ENCODE measurements around the gene FXR1. TPM values are rescaled to one million over a fixed set of nuclear protein-coding genes. Genes with fewer than 3 reads are reported as not detected.

The FXR1 gene
- total and polyA plus RNA-seq, 2 of the 13 experiments (the other 11 are each of a cell fraction or from before 2014, with no cell fraction given), result 104 to 132 TPM

GRCh38 chr3:180940826-180941225 is 28.4 kb downstream of the FXR1 start (continued):
- TF ChIP-seq, protein P1, sequence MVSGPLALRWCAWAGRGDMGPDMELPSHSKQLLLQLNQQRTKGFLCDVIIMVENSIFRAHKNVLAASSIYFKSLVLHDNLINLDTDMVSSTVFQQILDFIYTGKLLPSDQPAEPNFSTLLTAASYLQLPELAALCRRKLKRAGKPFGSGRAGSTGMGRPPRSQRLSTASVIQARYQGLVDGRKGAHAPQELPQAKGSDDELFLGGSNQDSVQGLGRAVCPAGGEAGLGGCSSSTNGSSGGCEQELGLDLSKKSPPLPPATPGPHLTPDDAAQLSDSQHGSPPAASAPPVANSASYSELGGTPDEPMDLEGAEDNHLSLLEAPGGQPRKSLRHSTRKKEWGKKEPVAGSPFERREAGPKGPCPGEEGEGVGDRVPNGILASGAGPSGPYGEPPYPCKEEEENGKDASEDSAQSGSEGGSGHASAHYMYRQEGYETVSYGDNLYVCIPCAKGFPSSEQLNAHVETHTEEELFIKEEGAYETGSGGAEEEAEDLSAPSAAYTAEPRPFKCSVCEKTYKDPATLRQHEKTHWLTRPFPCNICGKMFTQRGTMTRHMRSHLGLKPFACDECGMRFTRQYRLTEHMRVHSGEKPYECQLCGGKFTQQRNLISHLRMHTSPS (CRISPR knock-in tag; IDR thresholded peaks at IDR 0.05; ENCODE audit: low read depth), result no peak
- TF ChIP-seq ZNF331 (CRISPR knock-in tag; IDR thresholded peaks at IDR 0.05) (no peak), RBM39 (IDR thresholded peaks at IDR 0.05; ENCODE audit: low read depth, low read length, poor library complexity, severe bottlenecking) (no peak), KDM5B (CRISPR knock-in tag; IDR thresholded peaks at IDR 0.05; ENCODE audit: borderline replicate concordance) (no peak), EED (CRISPR knock-in tag; IDR thresholded peaks at IDR 0.05) (no peak)
- TF ChIP-seq, protein P2, sequence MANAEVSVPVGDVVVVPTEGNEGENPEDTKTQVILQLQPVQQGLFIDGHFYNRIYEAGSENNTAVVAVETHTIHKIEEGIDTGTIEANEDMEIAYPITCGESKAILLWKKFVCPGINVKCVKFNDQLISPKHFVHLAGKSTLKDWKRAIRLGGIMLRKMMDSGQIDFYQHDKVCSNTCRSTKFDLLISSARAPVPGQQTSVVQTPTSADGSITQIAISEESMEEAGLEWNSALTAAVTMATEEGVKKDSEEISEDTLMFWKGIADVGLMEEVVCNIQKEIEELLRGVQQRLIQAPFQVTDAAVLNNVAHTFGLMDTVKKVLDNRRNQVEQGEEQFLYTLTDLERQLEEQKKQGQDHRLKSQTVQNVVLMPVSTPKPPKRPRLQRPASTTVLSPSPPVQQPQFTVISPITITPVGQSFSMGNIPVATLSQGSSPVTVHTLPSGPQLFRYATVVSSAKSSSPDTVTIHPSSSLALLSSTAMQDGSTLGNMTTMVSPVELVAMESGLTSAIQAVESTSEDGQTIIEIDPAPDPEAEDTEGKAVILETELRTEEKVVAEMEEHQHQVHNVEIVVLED (CRISPR knock-in tag; IDR thresholded peaks at IDR 0.05; ENCODE audit: borderline replicate concordance), result no peak

GRCh38 chr3:180947761-180948390 is 35.4 kb downstream of the FXR1 start:
- Histone ChIP-seq H3K4me1 (ENCODE audit: insufficient read depth, low read length) (no peaks in the 10 kb centered on the region), H3K36me3 (replicated peaks in 1 of 2; ENCODE audit: control insufficient read depth in 1 of 2, insufficient read depth in 2 of 2, low read length in 2 of 2) (peaks cover 15 to 71% of the 10 kb centered on the region in 2 experiments), H3K27ac (ENCODE audit: extremely low read length, insufficient read depth, low read length) (no peak overlapping the region), H4K20me1 (ENCODE audit: insufficient read depth, low read length) (peaks cover 13% of the 10 kb centered on the region), H2AFZ (ENCODE audit: low read length) (no peak overlapping the region), H3K9me3 (ENCODE audit: low read length) (no peaks in the 10 kb centered on the region), H3K4me2 (ENCODE audit: low read depth, low read length) (no peak overlapping the region), H3K4me3 (replicated peaks in 1 of 3; ENCODE audit: insufficient read depth in 1 of 3, low read depth in 2 of 3, low read length in 3 of 3) (no peak overlapping the region), H3K9ac (ENCODE audit: insufficient read depth, low read depth, low read length) (no peak overlapping the region), H3K27me3 (ENCODE audit: control insufficient read depth in 1 of 2, insufficient read depth in 2 of 2, low read length in 2 of 2) (no peaks in the 10 kb centered on the region), H3K79me2 (ENCODE audit: insufficient read depth, low read length) (peaks cover 30% of the 10 kb centered on the region)
- ATAC-seq (no peak), DNase-seq (ENCODE audit: low spot score) (no peak), FAIRE-seq (no peak)
- TF ChIP-seq ZBTB3 (CRISPR knock-in tag; IDR thresholded peaks at IDR 0.05; ENCODE audit: borderline replicate concordance, low read depth) (no peak), KLF15 (CRISPR knock-in tag; IDR thresholded peaks at IDR 0.05; ENCODE audit: borderline replicate concordance) (no peak), RFXAP (CRISPR knock-in tag; IDR thresholded peaks at IDR 0.05; ENCODE audit: borderline replicate concordance) (no peak), ZNF253 (CRISPR knock-in tag; IDR thresholded peaks at IDR 0.05; ENCODE audit: borderline replicate concordance) (no peak), ZSCAN30 (CRISPR knock-in tag; IDR thresholded peaks at IDR 0.05) (no peak)
- no TSS peak for BruUV-seq (replicated peaks)
- WGBS (ENCODE audit: low lambda C conversion rate), result 85% methylated on average over 4 of the region's 4 CpGs
- in situ Hi-C loops (cut with HindIII; ENCODE audit: extremely low pct_ligation_motif_present, low pct_unique_long_range_greater_than_20kb) (no loop called here), intact Hi-C loops (cut with micrococcal nuclease; ENCODE audit: unreplicated experiment) (no loop called here)
- CTCF ChIA-PET (ENCODE audit: low intra/inter-chr PET ratio, low total read pairs), result no interaction called here
- POLR2A ChIA-PET, result no interaction called here
